A673 (cell line): ENCODE measurements around the gene PABPN1L.

Experiments used
- EZH2 ChIP-seq: fragments of 200-600 bp; sonication (generic); IDR thresholded peaks from 2 replicates; pipeline ENCODE4 v1.6.1; 2017; ENCODE audit warnings: borderline replicate concordance, low read depth, mild to moderate bottlenecking, mixed read lengths, antibody characterized with exemption, low read length; ENCODE audit not compliant: poor library complexity, severe bottlenecking
- TF ChIP-seq, protein P1 (sequence below): fragments of 300-800, 200-600 bp; sonication (generic); conservative IDR thresholded peaks from 2 replicates; pipeline ENCODE4 v1.5.1; 2017; ENCODE audit warnings: low read depth, mild to moderate bottlenecking, antibody characterized with exemption, low read length, moderate library complexity, mixed read lengths

GRCh38 chr16:88857728-88858339 is 8.6 kb downstream of the PABPN1L start:
- TF ChIP-seq, protein P1, sequence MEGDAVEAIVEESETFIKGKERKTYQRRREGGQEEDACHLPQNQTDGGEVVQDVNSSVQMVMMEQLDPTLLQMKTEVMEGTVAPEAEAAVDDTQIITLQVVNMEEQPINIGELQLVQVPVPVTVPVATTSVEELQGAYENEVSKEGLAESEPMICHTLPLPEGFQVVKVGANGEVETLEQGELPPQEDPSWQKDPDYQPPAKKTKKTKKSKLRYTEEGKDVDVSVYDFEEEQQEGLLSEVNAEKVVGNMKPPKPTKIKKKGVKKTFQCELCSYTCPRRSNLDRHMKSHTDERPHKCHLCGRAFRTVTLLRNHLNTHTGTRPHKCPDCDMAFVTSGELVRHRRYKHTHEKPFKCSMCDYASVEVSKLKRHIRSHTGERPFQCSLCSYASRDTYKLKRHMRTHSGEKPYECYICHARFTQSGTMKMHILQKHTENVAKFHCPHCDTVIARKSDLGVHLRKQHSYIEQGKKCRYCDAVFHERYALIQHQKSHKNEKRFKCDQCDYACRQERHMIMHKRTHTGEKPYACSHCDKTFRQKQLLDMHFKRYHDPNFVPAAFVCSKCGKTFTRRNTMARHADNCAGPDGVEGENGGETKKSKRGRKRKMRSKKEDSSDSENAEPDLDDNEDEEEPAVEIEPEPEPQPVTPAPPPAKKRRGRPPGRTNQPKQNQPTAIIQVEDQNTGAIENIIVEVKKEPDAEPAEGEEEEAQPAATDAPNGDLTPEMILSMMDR, result peak; percentile 65
- TF ChIP-seq EZH2, result no peak
